ENCODE measurements around the gene TSPAN13.

Gene TSPAN13

GRCh38 chr7:16776053-16776452, 22.5 kb downstream of the TSPAN13 start:
- no peak for DNase-seq (ENCODE audit: low read depth)

GRCh38 chr7:16778476-16778875, 24.9 kb downstream of the TSPAN13 start:
- no peak for DNase-seq (ENCODE audit: low read depth)

GRCh38 chr7:16779051-16779450, 25.5 kb downstream of the TSPAN13 start:
- DNase-seq (ENCODE audit: low read depth): no peak

- DNase-seq (ENCODE audit: low read depth): no peak
Measured at GRCh38 chr7:16780596-16780995, 27.0 kb downstream of the TSPAN13 start.

- DNase-seq (ENCODE audit: low read depth): no peak
Measured at GRCh38 chr7:16785321-16785720, 31.8 kb downstream of the TSPAN13 start.

GRCh38 chr7:16785846-16786245, 32.3 kb downstream of the TSPAN13 start:
- no peak for DNase-seq (ENCODE audit: low read depth)

GRCh38 chr7:16786257-16786656, 32.7 kb downstream of the TSPAN13 start:
- DNase-seq (ENCODE audit: low read depth): no peak

GRCh38 chr7:16787127-16787526, 33.6 kb downstream of the TSPAN13 start:
- no peak for DNase-seq (ENCODE audit: low read depth)

- no peak for DNase-seq (ENCODE audit: low read depth)
Measured at GRCh38 chr7:16791071-16791470, 37.5 kb downstream of the TSPAN13 start.

GRCh38 chr7:16791905-16792698, 38.5 kb downstream of the TSPAN13 start:
- DNase-seq (ENCODE audit: low read depth): no peak

GRCh38 chr7:16794986-16795385, 41.4 kb downstream of the TSPAN13 start:
- no peak for DNase-seq (ENCODE audit: low read depth)

GRCh38 chr7:16795624-16796023, 42.1 kb downstream of the TSPAN13 start:
- DNase-seq (ENCODE audit: low read depth): no peak

GRCh38 chr7:16801111-16801542, 47.6 kb downstream of the TSPAN13 start:
- no peak for DNase-seq (ENCODE audit: low read depth)

GRCh38 chr7:16801579-16801978, 48.0 kb downstream of the TSPAN13 start:
- DNase-seq (ENCODE audit: low read depth): no peak

GRCh38 chr7:16803125-16803524, 49.6 kb downstream of the TSPAN13 start:
- no peak for DNase-seq (ENCODE audit: low read depth)

- DNase-seq (ENCODE audit: low read depth): no peak
Measured at GRCh38 chr7:16803881-16804673, 50.5 kb downstream of the TSPAN13 start.

GRCh38 chr7:16804674-16805439, 51.3 kb downstream of the TSPAN13 start, which contains the start of gene AGR2:
Gene AGR2, minus strand, starts transcription at chr7:16804999. Its CDS starts 3,203 bp downstream, at chr7:16801796.
- DNase-seq (ENCODE audit: low read depth): no peak

- DNase-seq (ENCODE audit: low read depth): no peak
Measured at GRCh38 chr7:16805441-16805840, 51.9 kb downstream of the TSPAN13 start.

- DNase-seq (ENCODE audit: low read depth): no peak
Measured at GRCh38 chr7:16810112-16810511, 56.6 kb downstream of the TSPAN13 start.

GRCh38 chr7:16810573-16810972, 57.0 kb downstream of the TSPAN13 start:
- DNase-seq (ENCODE audit: low read depth): no peak

GRCh38 chr7:16811551-16811950, 58.0 kb downstream of the TSPAN13 start:
- DNase-seq (ENCODE audit: low read depth): no peak

GRCh38 chr7:16812542-16813231, 59.1 kb downstream of the TSPAN13 start:
- no peak for DNase-seq (ENCODE audit: low read depth)

Measured in stimulated activated CD8-positive, alpha-beta memory T cell treated with anti-CD3 and anti-CD28 coated beads, Interleukin-7, amount 100 ng/mL, for 24 hours (primary cell).